NCI-H2107 treated with DMSO at 0.1 percent for 48 hours (cell line): ENCODE measurements around the gene SOAT2.
"Not testable (repeated sequence)": the region's sequence is repeated elsewhere in the genome, so short reads cannot be mapped to it uniquely, and the experiment has no call there.

Experiments used
- DNase-seq: peaks from one replicate; lab custom pipeline; 2025; ENCODE audit not compliant: unreplicated experiment; lab: John Stamatoyannopoulos, UW

SOAT2 gene

DNA sequence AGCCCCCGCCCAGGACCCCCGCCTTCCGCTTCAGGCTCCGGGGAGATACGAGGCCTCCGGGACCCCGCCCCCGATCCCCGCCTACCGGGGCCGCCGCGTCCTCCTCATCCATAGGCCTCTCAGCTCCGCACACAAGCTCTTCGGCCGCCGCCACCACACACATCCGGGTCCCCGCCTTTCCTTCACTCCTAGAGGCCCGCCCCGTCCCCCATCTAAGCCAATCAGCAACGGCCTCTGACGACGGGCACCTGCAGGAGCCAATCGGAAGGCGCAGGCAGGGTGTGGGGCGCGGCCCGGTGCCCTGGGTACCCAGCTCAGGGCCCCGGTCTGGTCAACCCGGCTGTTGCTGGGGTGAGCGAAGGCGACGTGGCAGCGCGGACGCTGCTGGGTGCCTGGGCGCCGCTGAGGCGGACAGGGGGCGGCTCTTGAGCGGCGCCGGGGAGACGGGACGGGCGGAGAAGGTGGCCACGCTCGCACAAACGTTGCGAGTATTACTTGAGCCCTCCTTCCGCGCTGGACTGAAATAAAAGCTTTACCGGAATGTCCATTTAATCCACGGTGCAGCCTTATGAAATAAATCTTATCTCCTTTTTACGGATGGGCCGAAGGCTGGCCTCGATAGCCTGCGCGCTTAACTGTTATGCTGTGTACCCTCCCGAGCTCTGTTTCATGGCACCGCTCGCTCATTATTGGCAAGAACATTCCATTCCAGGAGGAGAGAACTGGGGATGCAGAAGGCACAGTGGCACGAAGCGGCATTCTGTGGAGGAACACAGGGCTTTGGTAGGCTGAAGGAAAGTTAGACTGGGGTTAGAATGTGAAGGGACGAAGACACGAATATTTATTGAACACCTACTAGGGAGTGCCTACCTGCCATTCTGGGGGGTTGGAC, 23.8 kb upstream of the SOAT2 start, which contains the start of gene SPRYD3:
Gene SPRYD3, minus strand, starts transcription at position 165 of the 892 bp plus-strand sequence. Its CDS starts 57 bp downstream, at position 108.
- DNase-seq: peak; percentile 90

DNA sequence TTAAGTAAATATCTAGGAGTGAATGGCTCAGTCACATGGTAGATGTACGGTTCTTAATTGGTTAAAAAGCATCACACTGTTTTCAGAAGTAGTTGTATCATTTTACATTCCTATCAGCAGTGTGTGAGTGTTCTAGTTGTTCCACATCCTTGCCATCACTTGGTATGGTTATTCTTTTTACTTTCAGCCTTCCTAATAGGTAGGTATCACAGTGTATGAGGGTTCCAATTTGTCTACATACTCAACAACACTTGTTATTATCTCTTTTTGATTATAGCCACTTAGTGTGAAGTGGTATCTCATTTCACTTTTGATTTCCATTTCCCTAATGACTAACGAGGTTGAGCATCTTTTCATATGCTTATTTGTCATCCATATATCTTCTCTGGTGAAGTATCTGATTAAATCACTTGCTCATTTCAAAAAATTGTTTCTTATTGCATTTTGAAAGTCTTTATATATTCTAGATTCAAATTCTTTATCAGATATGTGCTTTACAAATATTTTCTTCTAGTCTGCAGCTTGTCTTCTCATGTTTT, 20.6 kb upstream of the SOAT2 start:
- no peak for DNase-seq

DNA sequence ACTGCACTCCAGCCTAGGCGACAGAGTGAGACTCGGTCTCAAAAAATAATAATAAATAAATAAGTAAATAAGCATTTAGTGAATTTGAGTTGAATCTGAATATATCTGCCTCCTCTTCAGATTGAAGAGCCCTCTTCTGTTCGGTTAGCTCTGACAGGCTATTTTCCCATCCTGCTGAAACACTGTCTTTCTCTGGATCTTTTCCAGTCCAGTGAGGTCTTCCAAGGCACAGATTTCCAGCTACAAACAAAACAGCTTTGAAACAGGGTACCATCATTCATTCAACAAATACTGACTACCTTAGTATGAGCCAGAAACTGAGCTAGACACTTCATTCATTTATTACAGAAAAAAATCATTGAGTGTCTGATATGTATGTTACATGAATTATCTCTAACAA, 16.9 kb upstream of the SOAT2 start:
- no peak for DNase-seq

DNA sequence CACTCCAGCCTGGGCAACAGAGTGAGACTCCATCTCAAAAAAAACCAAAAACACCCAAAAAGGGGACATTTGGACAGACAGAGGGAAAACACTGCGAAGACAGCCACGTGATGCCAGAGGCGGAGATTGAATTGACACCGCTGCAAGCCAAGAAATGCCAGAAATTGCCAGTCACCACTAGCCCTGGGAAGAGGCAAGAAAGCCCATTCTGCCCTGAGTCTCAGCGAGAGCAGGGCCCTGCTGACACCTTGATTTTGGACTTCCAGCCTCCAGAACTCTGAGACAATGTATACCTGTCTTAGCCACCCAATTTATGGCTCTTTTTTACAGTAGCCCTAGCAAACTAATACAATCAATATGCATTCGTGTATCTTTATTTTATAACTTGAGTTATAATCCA, 13.2 kb upstream of the SOAT2 start:
- no peak for DNase-seq

DNA sequence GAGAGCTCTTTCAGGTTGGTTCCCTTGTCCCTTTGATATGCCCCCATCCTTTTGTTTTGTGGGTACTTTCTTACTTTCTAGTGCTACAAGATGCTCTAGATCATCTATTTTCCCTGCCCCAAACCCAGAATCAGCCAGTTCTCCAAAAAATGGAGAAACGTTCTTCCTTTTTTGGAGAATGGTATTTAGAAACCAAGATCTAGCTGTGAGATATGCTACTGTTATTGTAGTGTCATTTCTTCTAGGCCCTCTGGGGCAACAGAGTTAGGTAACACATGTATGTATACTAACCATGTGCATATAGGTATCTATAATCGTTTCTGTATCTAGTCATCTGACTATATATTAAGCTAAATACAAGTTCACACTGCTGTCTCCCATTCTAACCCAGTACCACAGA, 12.7 kb upstream of the SOAT2 start:
- no peak for DNase-seq

DNA sequence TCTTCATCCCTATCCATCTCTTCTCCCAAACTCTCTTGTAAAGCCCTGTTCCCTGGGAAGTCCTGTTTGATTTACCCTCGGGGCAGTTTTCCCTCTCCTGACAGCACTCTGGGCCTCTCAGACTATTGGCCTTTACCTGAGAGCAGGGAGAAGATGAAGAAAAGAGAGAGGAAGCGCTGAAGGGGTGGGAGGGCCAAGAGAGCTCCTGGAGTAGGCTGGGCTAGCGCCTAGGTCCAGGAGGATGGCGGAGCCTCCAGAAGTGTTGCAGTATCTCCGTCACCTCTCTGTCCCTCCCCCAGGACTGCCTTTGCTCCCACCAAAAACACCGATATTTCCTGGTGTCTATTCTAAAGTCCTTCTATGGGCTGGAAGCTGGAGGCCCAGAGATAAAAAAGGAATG, 11.5 kb upstream of the SOAT2 start:
- DNase-seq: no peak

DNA sequence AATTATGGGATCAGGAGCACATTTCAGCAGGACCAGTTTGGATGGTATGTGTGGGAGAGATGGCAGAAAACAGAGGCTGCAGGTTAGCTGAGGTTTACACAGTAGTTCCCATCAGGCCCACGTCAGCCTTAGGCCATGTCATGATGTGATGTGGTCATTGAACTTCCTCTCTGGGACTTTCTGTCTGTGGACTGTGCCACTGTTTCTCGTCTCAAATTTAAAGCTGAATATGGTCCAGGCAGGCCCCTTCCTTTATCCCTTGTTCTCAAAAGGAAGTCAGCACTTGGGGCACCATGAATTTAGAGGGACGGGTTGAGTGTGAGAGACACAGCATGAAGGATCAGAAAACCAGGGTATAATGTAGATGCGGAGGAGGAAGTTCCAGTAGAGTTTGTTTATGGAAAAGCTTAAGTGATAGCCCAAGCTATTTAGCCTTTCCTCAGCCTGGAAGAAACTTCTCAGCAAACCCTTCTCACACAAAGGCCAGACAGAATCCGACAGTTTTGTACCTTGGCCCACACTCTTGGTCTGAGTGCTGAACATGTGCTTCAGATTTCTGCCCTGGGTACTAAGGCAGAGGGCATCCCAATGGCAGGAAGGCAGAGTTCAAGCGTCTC, 9.4 kb upstream of the SOAT2 start:
- DNase-seq: no peak

DNA sequence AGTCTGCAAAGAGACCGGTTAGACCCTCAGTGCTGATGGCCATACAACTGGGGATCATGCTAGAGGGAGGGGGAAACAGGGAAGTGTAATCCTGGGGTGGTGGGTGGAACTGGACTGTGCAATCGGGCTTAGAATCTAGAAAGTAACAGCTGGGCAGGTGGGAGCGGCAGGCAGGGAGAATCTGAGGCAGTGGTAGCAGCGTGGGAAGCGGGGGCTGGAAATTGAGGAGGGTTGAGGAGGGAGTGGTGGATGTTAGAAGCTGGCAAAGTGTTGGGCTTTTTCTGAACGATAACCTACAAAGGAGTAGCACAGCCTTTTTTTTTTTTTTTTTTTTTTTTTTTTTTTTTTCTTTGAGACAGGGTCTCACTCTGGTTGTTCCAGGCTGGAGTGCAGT, 8.9 kb upstream of the SOAT2 start:
- no peak for DNase-seq

DNA sequence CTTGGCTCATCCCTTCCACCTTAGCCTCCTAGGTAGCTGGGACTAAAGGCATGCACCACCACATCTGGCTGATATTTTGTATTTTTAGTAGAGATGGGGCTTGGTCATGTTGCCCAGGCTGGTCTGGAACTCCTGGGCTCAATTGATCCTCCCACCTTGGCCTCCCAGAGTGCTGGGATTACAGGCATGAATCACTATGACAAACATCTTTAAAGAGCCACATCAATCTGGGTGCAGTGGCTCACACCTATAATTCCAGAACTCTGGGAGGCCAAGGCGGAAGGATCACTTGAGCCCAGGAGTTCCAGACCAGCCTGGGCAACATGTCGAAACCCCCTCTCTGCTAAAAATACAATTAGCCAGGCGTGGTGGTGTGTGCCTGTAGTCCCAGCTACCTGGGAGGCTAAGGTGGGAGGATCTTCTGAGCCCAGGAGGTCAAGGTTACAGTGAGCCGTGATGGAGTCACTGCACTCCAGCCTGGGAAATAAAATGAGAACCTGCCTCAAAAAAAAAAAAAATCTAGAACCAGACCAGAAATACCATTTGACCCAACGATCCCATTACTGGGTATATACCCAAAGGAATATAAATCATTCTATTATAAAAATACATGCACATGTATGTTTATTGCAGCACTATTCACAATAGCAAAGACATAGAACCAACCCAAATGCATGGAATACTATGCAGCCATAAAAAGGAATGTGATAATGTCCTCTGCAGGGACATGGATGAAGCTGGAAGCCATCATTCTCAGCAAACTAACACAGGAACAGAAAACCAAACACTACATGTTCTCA, 8.3 kb upstream of the SOAT2 start:
- DNase-seq: not testable (repeated sequence)

DNA sequence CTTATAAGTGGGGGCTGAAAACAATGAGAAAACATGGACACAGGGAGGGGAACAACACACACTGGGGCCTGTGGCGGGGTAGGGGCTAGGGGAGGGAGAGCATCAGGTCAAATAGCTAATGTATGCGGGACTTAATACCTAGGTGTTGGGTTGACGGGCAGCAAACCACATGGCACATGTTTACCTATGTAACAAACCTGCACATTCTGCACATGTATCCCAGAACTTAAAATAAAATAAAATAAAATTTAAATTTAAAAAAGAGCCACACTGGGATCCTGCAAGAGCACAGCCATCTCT, 7.7 kb upstream of the SOAT2 start:
- not testable (repeated sequence) for DNase-seq

DNA sequence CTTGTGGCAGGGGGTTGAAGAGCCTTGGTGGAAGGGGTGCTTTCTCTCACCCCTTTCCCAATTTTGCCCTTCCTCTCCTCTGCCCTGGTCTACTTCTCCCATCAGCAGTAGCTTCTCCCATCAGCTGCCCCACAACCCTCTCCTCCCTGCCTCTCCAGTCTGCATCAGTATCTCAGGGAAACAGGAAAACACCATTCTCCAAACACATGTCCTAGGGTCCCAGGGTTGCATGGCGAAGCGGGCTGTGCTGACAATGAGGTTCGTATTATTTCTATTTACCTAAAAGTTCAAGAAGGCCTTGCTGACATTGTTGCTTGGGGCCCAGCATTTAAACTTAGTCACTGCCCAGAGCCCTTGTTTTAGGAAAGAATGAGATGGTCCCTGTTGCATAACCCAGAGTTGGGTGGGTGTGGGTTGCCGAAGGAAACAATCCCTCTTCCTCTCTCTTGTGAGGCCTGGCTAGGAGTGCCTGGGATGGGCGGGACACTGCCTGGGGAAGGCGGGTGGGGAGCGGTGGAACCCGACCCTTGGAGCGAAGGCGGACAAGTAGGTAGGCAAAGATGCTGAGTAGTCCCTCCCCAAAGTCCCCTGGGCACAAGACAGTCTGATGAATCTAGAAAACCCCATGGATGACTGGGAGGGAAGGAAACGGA, 7.1 kb upstream of the SOAT2 start:
- no peak for DNase-seq

DNA sequence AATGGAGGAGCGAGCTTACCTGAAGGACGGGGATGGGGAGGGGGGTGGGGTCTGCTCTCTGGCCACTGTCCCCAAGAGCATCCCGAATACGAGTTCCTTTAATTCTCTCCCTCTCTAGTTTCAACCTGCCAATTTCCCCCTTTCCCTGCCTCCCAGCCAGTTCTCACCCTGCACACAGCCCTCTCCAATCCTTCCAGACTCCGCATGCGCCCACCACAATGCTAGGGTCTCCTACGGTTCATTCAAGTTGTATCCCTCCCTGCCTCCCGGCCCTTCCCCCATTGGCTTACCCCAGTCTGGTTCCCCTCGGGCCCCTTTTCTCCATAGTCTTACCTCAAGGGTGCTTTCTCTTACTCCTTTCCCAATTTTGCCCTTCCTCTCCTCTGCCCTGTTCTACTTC, 6.5 kb upstream of the SOAT2 start:
- DNase-seq: no peak

DNA sequence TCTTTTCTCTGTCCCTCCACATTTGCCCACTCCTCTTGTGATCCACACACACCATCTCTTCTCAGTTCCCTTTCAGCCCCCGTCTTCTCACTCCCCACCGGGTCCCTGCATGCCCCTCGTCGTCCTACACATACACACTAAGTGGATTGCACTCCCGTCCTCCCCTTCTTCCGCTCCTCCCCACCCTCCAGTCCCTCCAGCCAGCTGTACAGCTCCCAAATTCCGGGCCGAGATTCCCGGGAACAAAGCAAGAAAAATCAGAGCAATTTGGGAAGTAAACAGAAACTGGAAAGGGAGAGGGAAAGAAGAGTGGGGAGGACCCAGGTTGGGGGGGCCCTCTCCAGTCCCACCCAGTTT, 6.1 kb upstream of the SOAT2 start:
- DNase-seq: no peak

DNA sequence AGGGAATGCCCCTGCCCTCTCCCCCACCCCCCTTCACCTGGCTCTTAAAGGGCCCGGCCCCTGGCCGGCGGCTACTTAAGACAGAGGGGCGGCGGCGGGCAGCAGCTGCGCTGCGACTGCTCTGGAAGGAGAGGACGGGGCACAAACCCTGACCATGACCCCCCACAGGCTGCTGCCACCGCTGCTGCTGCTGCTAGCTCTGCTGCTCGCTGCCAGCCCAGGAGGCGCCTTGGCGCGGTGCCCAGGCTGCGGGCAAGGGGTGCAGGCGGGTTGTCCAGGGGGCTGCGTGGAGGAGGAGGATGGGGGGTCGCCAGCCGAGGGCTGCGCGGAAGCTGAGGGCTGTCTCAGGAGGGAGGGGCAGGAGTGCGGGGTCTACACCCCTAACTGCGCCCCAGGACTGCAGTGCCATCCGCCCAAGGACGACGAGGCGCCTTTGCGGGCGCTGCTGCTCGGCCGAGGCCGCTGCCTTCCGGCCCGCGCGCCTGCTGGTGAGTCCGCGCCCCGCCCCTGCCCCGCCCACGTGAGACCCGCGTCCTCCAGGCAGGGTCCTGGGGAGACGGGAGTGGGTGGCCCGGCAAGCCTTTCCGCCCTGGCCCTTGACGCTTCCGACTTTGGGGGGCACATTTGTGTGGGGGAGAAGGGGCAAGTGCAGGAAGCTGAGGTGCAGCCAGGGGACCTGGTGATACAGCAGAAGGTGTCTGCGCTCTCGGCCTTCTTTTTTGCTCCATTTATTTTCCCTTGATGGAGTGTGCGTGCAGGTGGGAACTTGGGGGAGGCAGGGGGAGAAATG, 5.5 kb upstream of the SOAT2 start, which contains the start of gene IGFBP6:
Gene IGFBP6, plus strand, starts transcription at position 104 of the 790 bp plus-strand sequence. Its CDS starts 51 bp downstream, at position 155.
- DNase-seq: peak; percentile 60

DNA sequence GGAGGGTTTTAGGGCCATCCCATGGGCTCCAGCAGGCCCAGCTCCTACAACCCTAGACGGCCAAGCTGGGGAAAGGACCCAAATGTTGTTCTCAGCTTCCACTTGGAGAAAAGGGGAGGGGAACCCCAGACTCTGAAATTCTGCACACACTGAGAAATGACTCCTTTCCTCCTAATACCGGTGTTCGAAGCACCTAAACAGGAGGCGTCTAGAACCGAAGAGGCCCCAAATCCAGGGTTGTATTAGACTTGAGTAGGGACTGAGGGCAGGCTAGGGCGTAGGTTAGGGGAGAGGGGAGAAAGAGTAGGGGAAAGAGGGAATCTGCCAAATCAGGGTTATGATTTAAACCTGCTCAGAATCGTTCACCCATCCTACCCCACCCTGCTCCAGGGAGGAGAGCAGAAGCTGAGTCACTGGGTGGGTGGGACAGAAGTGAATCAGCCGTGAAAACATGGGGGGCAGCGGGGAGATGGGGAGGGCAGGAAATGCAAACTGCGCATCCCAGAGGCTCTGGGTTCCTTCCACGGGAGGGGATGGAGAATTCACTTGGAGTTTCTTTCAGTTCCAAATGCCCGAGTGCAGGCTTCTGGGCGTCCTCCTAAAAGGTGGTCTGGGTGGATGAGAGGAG, 4.8 kb upstream of the SOAT2 start:
- no peak for DNase-seq

DNA sequence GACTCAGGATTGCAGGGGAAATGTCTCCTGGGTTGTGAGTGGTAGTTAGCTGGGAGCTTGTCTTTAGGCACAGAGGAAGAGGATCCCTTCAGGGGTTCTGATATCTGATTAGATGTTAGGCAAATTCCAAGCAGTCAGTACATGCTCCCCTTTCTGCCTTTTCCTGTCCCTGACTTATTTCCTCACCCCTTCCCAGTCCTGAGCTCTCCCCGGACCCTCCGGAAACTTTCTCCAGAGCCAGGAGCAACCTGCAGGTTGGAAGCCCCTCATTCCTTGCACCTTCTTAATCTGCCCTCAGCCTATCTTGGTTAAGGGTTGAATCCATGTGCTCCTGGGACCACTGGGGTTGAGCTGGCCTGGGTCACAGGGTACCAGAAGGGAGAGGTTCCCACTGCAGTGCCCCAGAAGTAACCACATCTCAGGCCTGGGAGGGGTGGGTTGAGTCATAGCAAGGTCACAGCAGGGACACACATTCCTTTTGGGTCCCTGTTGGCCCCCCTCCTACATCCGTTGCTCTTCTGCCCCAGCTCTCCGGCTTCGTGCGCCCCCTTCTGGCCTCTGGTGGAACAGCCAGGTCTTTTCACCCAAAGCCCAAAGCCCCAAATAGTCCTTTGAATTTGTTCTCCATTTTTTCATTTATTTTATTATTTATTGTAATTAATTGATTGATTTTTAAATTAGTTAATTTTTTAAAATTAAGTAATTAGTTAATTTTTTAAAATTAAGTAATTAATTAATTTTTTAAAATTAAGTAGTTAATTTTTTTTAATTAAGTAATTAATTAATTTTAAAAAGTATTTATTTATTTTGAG, 4.0 kb upstream of the SOAT2 start:
- peak; percentile 82 for DNase-seq

DNA sequence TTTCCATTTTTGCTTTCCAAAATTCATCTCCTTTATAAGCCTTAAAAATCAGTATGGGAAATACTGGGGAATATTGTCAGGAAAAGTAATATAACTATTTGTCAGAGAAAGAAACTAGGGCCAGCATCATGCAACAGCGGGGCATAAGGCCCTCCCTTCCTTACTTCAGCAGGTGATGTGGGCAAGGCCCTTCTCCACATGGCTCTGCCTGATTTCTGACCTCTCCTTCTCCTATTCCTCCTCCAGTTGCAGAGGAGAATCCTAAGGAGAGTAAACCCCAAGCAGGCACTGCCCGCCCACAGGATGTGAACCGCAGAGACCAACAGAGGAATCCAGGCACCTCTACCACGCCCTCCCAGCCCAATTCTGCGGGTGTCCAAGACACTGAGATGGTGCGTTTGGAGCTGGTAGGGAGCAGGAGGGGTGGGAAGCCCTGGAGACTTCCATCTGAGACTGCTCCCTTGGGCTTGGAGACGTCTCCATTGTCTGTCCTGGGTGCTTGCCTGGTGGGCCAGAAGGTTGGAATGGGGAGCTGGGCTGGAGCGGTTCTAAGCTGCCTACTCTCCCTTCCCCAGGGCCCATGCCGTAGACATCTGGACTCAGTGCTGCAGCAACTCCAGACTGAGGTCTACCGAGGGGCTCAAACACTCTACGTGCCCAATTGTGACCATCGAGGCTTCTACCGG, 2.7 kb upstream of the SOAT2 start:
- DNase-seq: no peak

DNA sequence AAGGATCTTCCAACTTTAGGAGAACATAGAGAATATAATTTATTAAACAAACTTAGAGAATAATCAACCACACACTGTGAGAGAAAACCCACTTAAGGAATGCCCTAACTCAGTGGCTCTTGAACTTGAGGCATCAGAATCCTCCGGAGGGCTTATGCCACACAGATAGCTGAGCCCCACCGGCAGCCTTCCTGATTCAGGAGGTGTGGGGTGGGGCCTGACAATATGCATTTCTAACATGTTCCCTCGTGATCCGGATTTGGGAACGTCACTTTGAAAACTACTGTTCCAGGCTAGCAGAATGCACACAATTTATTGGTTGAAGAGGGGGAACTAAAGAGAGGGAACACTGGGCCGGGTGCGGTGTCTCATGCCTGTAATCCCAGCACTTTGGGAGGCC, 2.0 kb upstream of the SOAT2 start:
- no peak for DNase-seq
